GM23338 (cell line): Measurements from ENCODE around the gene RAMACL. TPM values are rescaled to one million over a fixed set of nuclear protein-coding genes. Genes with fewer than 3 reads are reported as not detected.

Experiments used
- ATAC-seq: fragments of 200-7000 bp; cut with Tn5 transposase; 3 replicates; pipeline ENCODE4 v1.9.1; 2020
- DNase-seq: peaks from one replicate; pipeline ENCODE4 v3.0.0-alpha.2; 2015; ENCODE audit warnings: low spot score
- H2AFZ ChIP-seq: fragments of 200-600 bp; sonication (generic); 2 replicates; pipeline ENCODE4 v1.8.0; 2016; ENCODE audit warnings: antibody characterized with exemption, mild to moderate bottlenecking, moderate library complexity
- H3F3A ChIP-seq: fragments of 200-600 bp; sonication (generic); replicated peaks from 2 replicates; pipeline ENCODE4 v1.8.0; 2017; ENCODE audit warnings: antibody characterized with exemption, mixed run types, low read depth
- H3K27ac ChIP-seq: fragments of 200-600 bp; sonication (generic); 2 replicates; pipeline ENCODE4 v1.6.1; 2016; ENCODE audit warnings: low read depth
- H3K27me3 ChIP-seq: fragments of 200-600 bp; sonication (generic); 2 replicates; pipeline ENCODE4 v1.8.0; 2016; ENCODE audit warnings: mild to moderate bottlenecking, mixed run types, moderate library complexity; ENCODE audit not compliant: insufficient read depth
- H3K36me3 ChIP-seq: fragments of 200-600 bp; sonication (generic); 2 replicates; pipeline ENCODE4 v1.8.0; 2016; ENCODE audit warnings: mild to moderate bottlenecking; ENCODE audit not compliant: insufficient read depth
- H3K4me1 ChIP-seq: fragments of 200-600 bp; sonication (generic); 2 replicates; pipeline ENCODE4 v1.8.0; 2016; ENCODE audit warnings: mild to moderate bottlenecking, moderate library complexity; ENCODE audit not compliant: insufficient read depth
- H3K4me2 ChIP-seq: fragments of 200-600 bp; sonication (generic); 2 replicates; pipeline ENCODE4 v1.7.1; 2017; ENCODE audit warnings: mixed run types
- H3K4me3 ChIP-seq: fragments of 200-600 bp; sonication (generic); 2 replicates; pipeline ENCODE4 v1.6.1; 2016; ENCODE audit warnings: mixed run types
- H3K79me2 ChIP-seq: fragments of 200-600 bp; sonication (generic); replicated peaks from 2 replicates; pipeline ENCODE4 v1.8.0; 2017; ENCODE audit warnings: mild to moderate bottlenecking; ENCODE audit not compliant: insufficient read depth
- H3K9me2 ChIP-seq: fragments of 200-600 bp; sonication (generic); 2 replicates; pipeline ENCODE4 v1.8.0; 2017; ENCODE audit not compliant: insufficient read depth
- H4K20me1 ChIP-seq: fragments of 200-600 bp; sonication (generic); replicated peaks from 2 replicates; pipeline ENCODE4 v1.8.0; 2017; ENCODE audit warnings: mild to moderate bottlenecking; ENCODE audit not compliant: insufficient read depth
- H3K27ac Mint-ChIP-seq: 2 replicates; pipeline ENCODE4 v1.8.0; 2020; ENCODE audit warnings: inconsistent platforms, mild to moderate bottlenecking, moderate library complexity, mixed read lengths
- H3K27me3 Mint-ChIP-seq: 3 replicates; pipeline ENCODE4 v1.8.0; 2022; ENCODE audit warnings: low read depth, mild to moderate bottlenecking, moderate library complexity, mixed read lengths, inconsistent platforms; ENCODE audit not compliant: insufficient read depth, poor library complexity
- H3K36me3 Mint-ChIP-seq: 3 replicates; pipeline ENCODE4 v1.8.0; 2021; ENCODE audit warnings: low read depth, mild to moderate bottlenecking, inconsistent platforms, moderate library complexity, mixed read lengths
- H3K4me1 Mint-ChIP-seq: 3 replicates; pipeline ENCODE4 v1.8.0; 2020; ENCODE audit warnings: mild to moderate bottlenecking, inconsistent platforms, mixed read lengths
- H3K4me3 Mint-ChIP-seq: 3 replicates; pipeline ENCODE4 v1.8.0; 2021; ENCODE audit warnings: moderate library complexity, mild to moderate bottlenecking, inconsistent platforms, mixed read lengths
- H3K9me3 Mint-ChIP-seq: 3 replicates; pipeline ENCODE4 v1.8.0; 2020; ENCODE audit warnings: moderate library complexity, mild to moderate bottlenecking, inconsistent platforms, mixed read lengths
- ETS1 ChIP-seq: IDR thresholded peaks from 2 replicates; pipeline ENCODE4 v1.6.1; 2016; ENCODE audit warnings: antibody characterized with exemption
- JUNB ChIP-seq: IDR thresholded peaks from one replicate; pipeline ENCODE4 v1.6.1; 2016; ENCODE audit warnings: antibody characterized with exemption; ENCODE audit not compliant: unreplicated experiment
- NANOG ChIP-seq: IDR thresholded peaks from 2 replicates; pipeline ENCODE4 v1.6.1; 2016; ENCODE audit warnings: antibody characterized with exemption, borderline replicate concordance
- STAT1 ChIP-seq: IDR thresholded peaks from one replicate; pipeline ENCODE4 v1.6.1; 2016; ENCODE audit warnings: antibody characterized with exemption; ENCODE audit not compliant: unreplicated experiment
- ZNF331 ChIP-seq: fragments of 250-450 bp; sonication (Bioruptor Pico); IDR thresholded peaks from 2 replicates; pipeline ENCODE4 v1.5.0; 2020; ENCODE audit warnings: low read depth, mild to moderate bottlenecking, moderate library complexity
- polyA plus RNA-seq: library from polyadenylated mRNA; unstranded; fragments of >200 nt; fragmentation: Nextera tagmentation; extraction: Ambion mirVana; gene quantifications from 2 replicates; pipeline ENCODE4 v1.2.1, GENCODE V29; 2016
- total RNA-seq: library from RNA; depleted of rRNA; stranded (reverse); fragments of >200 nt; shearing (Covaris generic); gene quantifications from 2 replicates; pipeline ENCODE4 v1.2.3, GENCODE V29; 2014
- TF ChIP-seq, protein P1 (sequence below): fragments of 250-450 bp; sonication (Bioruptor Pico); IDR thresholded peaks from 2 replicates; pipeline ENCODE4 v1.5.0; 2020; ENCODE audit warnings: mild to moderate bottlenecking, moderate library complexity
- TF ChIP-seq, protein P2 (sequence below), 2 experiments: fragments of 200-600 bp in 1 of 2; sonication (generic) in 1 of 2; conservative IDR thresholded peaks; 2 replicates each; pipeline versions ENCODE4 v1.5.1 to v1.6.1; 2016 to 2017; ENCODE audit warnings: antibody characterized with exemption in 2 of 2, low read depth in 2 of 2, mild to moderate bottlenecking in 2 of 2, moderate library complexity in 1 of 2

Gene RAMACL
- total and polyA plus RNA-seq, 2 experiments from 2014 or later, result 0.61 to 4.0 TPM

DNA sequence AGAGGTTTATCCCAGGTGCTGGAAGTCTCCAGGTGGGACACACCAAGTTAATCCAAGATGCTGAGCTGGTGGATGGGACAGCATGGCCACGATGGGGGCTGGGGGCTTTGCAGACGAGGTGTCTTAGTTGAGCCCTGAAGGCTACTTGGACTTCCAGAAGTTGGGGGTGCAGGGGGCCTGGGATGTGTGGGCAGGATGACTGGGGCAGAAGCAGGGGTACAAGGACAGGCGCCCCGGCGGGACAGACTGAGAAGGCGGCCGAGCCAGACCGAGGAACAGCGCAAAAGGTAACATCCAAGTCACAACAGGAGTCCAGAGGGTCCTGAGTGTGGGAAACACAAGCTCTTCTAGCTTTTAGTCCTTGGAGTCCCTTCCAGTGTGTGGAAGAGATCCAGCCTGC, 23.8 kb downstream of the RAMACL start:
- no peak overlapping the region for H2AFZ ChIP-seq
- no peak overlapping the region for H3K4me2 ChIP-seq
- peaks cover 39% of the 10 kb centered on the region for H3K79me2 ChIP-seq
- Mint-ChIP-seq H3K4me3 (no peak overlapping the region), H3K9me3 (no peaks in the 10 kb centered on the region; the same call in 2 of the 3 replicates), H3K4me1 (peaks cover 41% of the 10 kb centered on the region), H3K27ac (peak overlapping the region; percentile 73; the same call in 1 of the 2 replicates), H3K36me3 (no peaks in the 10 kb centered on the region; the same call in none of the 3 replicates), H3K27me3 (peaks cover 2% of the 10 kb centered on the region)
- peaks cover 21% of the 10 kb centered on the region for H3K4me1 ChIP-seq
- TF ChIP-seq JUNB (no peak), STAT1 (no peak), NANOG (no peak), ETS1 (no peak), ZNF331 (CRISPR knock-in tag) (no peak)
- TF ChIP-seq, protein P1, sequence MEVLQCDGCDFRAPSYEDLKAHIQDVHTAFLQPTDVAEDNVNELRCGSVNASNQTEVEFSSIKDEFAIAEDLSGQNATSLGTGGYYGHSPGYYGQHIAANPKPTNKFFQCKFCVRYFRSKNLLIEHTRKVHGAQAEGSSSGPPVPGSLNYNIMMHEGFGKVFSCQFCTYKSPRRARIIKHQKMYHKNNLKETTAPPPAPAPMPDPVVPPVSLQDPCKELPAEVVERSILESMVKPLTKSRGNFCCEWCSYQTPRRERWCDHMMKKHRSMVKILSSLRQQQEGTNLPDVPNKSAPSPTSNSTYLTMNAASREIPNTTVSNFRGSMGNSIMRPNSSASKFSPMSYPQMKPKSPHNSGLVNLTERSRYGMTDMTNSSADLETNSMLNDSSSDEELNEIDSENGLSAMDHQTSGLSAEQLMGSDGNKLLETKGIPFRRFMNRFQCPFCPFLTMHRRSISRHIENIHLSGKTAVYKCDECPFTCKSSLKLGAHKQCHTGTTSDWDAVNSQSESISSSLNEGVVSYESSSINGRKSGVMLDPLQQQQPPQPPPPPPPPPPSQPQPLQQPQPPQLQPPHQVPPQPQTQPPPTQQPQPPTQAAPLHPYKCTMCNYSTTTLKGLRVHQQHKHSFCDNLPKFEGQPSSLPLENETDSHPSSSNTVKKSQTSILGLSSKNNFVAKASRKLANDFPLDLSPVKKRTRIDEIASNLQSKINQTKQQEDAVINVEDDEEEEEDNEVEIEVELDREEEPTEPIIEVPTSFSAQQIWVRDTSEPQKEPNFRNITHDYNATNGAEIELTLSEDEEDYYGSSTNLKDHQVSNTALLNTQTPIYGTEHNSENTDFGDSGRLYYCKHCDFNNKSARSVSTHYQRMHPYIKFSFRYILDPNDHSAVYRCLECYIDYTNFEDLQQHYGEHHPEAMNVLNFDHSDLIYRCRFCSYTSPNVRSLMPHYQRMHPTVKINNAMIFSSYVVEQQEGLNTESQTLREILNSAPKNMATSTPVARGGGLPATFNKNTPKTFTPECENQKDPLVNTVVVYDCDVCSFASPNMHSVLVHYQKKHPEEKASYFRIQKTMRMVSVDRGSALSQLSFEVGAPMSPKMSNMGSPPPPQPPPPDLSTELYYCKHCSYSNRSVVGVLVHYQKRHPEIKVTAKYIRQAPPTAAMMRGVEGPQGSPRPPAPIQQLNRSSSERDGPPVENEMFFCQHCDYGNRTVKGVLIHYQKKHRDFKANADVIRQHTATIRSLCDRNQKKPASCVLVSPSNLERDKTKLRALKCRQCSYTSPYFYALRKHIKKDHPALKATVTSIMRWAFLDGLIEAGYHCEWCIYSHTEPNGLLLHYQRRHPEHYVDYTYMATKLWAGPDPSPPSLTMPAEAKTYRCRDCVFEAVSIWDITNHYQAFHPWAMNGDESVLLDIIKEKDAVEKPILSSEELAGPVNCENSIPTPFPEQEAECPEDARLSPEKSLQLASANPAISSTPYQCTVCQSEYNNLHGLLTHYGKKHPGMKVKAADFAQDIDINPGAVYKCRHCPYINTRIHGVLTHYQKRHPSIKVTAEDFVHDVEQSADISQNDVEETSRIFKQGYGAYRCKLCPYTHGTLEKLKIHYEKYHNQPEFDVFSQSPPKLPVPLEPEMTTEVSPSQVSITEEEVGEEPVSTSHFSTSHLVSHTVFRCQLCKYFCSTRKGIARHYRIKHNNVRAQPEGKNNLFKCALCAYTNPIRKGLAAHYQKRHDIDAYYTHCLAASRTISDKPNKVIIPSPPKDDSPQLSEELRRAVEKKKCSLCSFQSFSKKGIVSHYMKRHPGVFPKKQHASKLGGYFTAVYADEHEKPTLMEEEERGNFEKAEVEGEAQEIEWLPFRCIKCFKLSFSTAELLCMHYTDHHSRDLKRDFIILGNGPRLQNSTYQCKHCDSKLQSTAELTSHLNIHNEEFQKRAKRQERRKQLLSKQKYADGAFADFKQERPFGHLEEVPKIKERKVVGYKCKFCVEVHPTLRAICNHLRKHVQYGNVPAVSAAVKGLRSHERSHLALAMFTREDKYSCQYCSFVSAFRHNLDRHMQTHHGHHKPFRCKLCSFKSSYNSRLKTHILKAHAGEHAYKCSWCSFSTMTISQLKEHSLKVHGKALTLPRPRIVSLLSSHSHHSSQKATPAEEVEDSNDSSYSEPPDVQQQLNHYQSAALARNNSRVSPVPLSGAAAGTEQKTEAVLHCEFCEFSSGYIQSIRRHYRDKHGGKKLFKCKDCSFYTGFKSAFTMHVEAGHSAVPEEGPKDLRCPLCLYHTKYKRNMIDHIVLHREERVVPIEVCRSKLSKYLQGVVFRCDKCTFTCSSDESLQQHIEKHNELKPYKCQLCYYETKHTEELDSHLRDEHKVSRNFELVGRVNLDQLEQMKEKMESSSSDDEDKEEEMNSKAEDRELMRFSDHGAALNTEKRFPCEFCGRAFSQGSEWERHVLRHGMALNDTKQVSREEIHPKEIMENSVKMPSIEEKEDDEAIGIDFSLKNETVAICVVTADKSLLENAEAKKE (CRISPR knock-in tag), result no peak
- TF ChIP-seq, protein P2, sequence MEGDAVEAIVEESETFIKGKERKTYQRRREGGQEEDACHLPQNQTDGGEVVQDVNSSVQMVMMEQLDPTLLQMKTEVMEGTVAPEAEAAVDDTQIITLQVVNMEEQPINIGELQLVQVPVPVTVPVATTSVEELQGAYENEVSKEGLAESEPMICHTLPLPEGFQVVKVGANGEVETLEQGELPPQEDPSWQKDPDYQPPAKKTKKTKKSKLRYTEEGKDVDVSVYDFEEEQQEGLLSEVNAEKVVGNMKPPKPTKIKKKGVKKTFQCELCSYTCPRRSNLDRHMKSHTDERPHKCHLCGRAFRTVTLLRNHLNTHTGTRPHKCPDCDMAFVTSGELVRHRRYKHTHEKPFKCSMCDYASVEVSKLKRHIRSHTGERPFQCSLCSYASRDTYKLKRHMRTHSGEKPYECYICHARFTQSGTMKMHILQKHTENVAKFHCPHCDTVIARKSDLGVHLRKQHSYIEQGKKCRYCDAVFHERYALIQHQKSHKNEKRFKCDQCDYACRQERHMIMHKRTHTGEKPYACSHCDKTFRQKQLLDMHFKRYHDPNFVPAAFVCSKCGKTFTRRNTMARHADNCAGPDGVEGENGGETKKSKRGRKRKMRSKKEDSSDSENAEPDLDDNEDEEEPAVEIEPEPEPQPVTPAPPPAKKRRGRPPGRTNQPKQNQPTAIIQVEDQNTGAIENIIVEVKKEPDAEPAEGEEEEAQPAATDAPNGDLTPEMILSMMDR (conservative IDR thresholded peaks at IDR 0.05; ENCODE audit: low read depth in 2 of 2), result no peak
- H3K9me2 ChIP-seq, result no peaks in the 10 kb centered on the region
- no peaks in the 10 kb centered on the region for H3K27me3 ChIP-seq
- no peaks in the 10 kb centered on the region for H3F3A ChIP-seq
- DNase-seq (no peak), ATAC-seq (no peak)
- no peaks in the 10 kb centered on the region for H3K36me3 ChIP-seq
- H3K27ac ChIP-seq, result no peak overlapping the region
- peaks cover 4% of the 10 kb centered on the region; the same call in 1 of the 2 replicates for H4K20me1 ChIP-seq
- no peak overlapping the region for H3K4me3 ChIP-seq
